Caco-2 (cell line): ENCODE data around the gene RBM17. TPM values are rescaled to one million over a fixed set of nuclear protein-coding genes. Genes with fewer than 3 reads are reported as not detected.

Source experiments
- BruUV-seq: library from RNA; stranded (reverse); fragments of 400-500 nt; replicated peaks from 2 replicates; lab custom pipeline; 2021; lab: Mats Ljungman, UMichigan
- CTCF ChIA-PET: fragments of 300-600 bp; sonication (Branson Sonifier 250); formaldehyde crosslinking; loops from one replicate; lab custom pipeline; 2022; ENCODE audit warnings: antibody characterized with exemption; lab: Charles Lee
- POLR2A ChIA-PET: fragments of 300-600 bp; sonication (Branson Sonifier 250); formaldehyde crosslinking; loops from one replicate; lab custom pipeline; 2022; ENCODE audit warnings: antibody characterized with exemption; lab: Charles Lee
- DNase-seq, 2 experiments: peaks; one replicate each; pipeline versions ENCODE4 v3.0.0 to v3.0.0-alpha.2; 2020 to 2022
- H3K27me3 ChIP-seq: replicated peaks from 2 replicates; pipeline ENCODE4 v1.6.0; 2011; ENCODE audit warnings: low read length; ENCODE audit not compliant: control insufficient read depth, insufficient read depth
- H3K36me3 ChIP-seq: 2 replicates; pipeline ENCODE4 v1.5.1; 2011; ENCODE audit warnings: low read length; ENCODE audit not compliant: control insufficient read depth, insufficient read depth
- H3K4me1 ChIP-seq: fragments of 250-450 bp; sonication (Bioruptor Pico); 2 replicates; pipeline ENCODE4 v1.5.1; 2020; ENCODE audit warnings: mild to moderate bottlenecking
- H3K4me3 ChIP-seq: 2 replicates; pipeline ENCODE4 v1.5.1; 2011; ENCODE audit warnings: low read depth, mild to moderate bottlenecking, control low read depth, low read length
- H3K9me3 ChIP-seq: fragments of 250-450 bp; sonication (Bioruptor Pico); 2 replicates; pipeline ENCODE4 v1.5.1; 2020; ENCODE audit warnings: mild to moderate bottlenecking, moderate library complexity
- H3K27ac Mint-ChIP-seq: one replicate; pipeline ENCODE4 v1.8.0; 2022; ENCODE audit warnings: mixed read lengths; ENCODE audit not compliant: unreplicated experiment
- H3K27me3 Mint-ChIP-seq: one replicate; pipeline ENCODE4 v1.8.0; 2022; ENCODE audit warnings: mixed read lengths; ENCODE audit not compliant: insufficient read depth, unreplicated experiment
- H3K36me3 Mint-ChIP-seq: one replicate; pipeline ENCODE4 v1.8.0; 2022; ENCODE audit warnings: mild to moderate bottlenecking, mixed read lengths; ENCODE audit not compliant: insufficient read depth, unreplicated experiment
- H3K4me1 Mint-ChIP-seq: one replicate; pipeline ENCODE4 v1.8.0; 2022; ENCODE audit warnings: low read depth, mixed read lengths; ENCODE audit not compliant: unreplicated experiment
- H3K4me3 Mint-ChIP-seq: one replicate; pipeline ENCODE4 v1.8.0; 2022; ENCODE audit warnings: mild to moderate bottlenecking, moderate library complexity, mixed read lengths; ENCODE audit not compliant: unreplicated experiment
- H3K9me3 Mint-ChIP-seq: one replicate; pipeline ENCODE4 v1.8.0; 2022; ENCODE audit warnings: mixed read lengths; ENCODE audit not compliant: unreplicated experiment
- CTCF ChIP-seq, 2 experiments: fragments of 200-600 bp in 1 of 2; IDR thresholded peaks; 1 replicate in 1 of 2; 2 replicates in 1 of 2; pipeline versions ENCODE4 v1.5.1 to v1.8.0; 2011 to 2022; ENCODE audit warnings: antibody characterized with exemption in 1 of 2, control low read depth in 1 of 2, inconsistent platforms in 1 of 2, low read depth in 1 of 2, low read length in 1 of 2, mild to moderate bottlenecking in 1 of 2, moderate library complexity in 1 of 2; ENCODE audit not compliant: insufficient read depth in 1 of 2, severe bottlenecking in 1 of 2, unreplicated experiment in 1 of 2
- intact Hi-C: fragments of 100-400 bp; cut with micrococcal nuclease; formaldehyde crosslinking; loops from one replicate; pipeline ENCODE4 v1.10.0; 2022; ENCODE audit not compliant: unreplicated experiment
- total RNA-seq: library from RNA; stranded (reverse); gene quantifications from 2 replicates; pipeline ENCODE4 v1.2.3, GENCODE V29; 2022

Gene RBM17
- total RNA-seq, 1 experiment from 2014 or later: 290 TPM

- Histone ChIP-seq H3K27me3 (peaks cover 1% of the 10 kb centered on the region; the same call in 1 of the 2 replicates), H3K4me3 (no peak overlapping the region), H3K9me3 (no peaks in the 10 kb centered on the region), H3K36me3 (no peaks in the 10 kb centered on the region), H3K4me1 (no peaks in the 10 kb centered on the region)
- Mint-ChIP-seq H3K27ac (no peak overlapping the region), H3K27me3 (peaks cover 22% of the 10 kb centered on the region), H3K4me1 (no peaks in the 10 kb centered on the region), H3K9me3 (no peaks in the 10 kb centered on the region), H3K36me3 (no peaks in the 10 kb centered on the region), H3K4me3 (no peak overlapping the region)
- ChIA-PET POLR2A (no interaction called here), CTCF (interaction anchor here (0.9 kb wide), 1 partner anchor 18 kb away, joined by 3 read pairs; no protein-coding TSS in a partner anchor)
- no peak for TF ChIP-seq CTCF (IDR thresholded peaks at IDR 0.05; ENCODE audit: insufficient read depth in 1 of 2, low read depth in 1 of 2, low read length in 1 of 2, severe bottlenecking in 1 of 2, unreplicated experiment in 1 of 2)
- intact Hi-C loops: no loop called here
- no peak for DNase-seq
- no TSS peak for BruUV-seq
Observed at GRCh38 chr10:6068006-6068405, 20.8 kb upstream of the RBM17 start.

DNA sequence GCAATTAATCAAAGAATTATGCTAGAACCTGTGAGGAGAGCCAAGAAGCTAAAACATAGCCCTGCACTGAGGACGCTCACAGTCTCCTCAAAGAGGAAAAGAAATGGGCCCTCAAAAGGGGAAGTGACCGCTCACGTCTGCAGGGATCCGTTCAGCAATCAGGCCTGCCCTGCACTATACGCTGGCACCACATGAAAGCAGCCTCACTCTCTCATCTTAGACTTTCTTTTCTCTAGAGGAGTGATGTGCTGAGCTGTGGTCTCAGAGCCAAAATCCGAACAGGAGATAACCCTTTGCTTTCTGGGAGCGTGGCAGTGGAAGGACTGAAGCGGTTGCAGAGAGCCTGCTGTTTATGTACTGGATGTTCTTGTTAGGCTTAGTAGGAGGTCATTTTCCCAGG is 20.4 kb upstream of the RBM17 start:
- ChIA-PET CTCF (no interaction called here), POLR2A (no interaction called here)
- Histone ChIP-seq H3K4me1 (no peaks in the 10 kb centered on the region), H3K36me3 (no peaks in the 10 kb centered on the region), H3K27me3 (peaks cover 1% of the 10 kb centered on the region; the same call in 1 of the 2 replicates), H3K9me3 (no peaks in the 10 kb centered on the region), H3K4me3 (no peak overlapping the region)
- Mint-ChIP-seq H3K9me3 (no peaks in the 10 kb centered on the region), H3K36me3 (no peaks in the 10 kb centered on the region), H3K4me1 (no peaks in the 10 kb centered on the region), H3K4me3 (no peak overlapping the region), H3K27ac (no peak overlapping the region), H3K27me3 (peaks cover 25% of the 10 kb centered on the region)
- intact Hi-C loops: no loop called here
- TF ChIP-seq CTCF (IDR thresholded peaks at IDR 0.05; ENCODE audit: insufficient read depth in 1 of 2, low read depth in 1 of 2, low read length in 1 of 2, severe bottlenecking in 1 of 2, unreplicated experiment in 1 of 2): no peak
- no peak for DNase-seq
- no TSS peak for BruUV-seq

- POLR2A ChIA-PET: no interaction called here
- H3K9me3 Mint-ChIP-seq: no peaks in the 10 kb centered on the region
- CTCF ChIA-PET: no interaction called here
Observed at GRCh38 chr10:6069081-6069931, 19.5 kb upstream of the RBM17 start.

More at GRCh38 chr10:6069081-6069931, 19.5 kb upstream of the RBM17 start:
- no peak for TF ChIP-seq CTCF (IDR thresholded peaks at IDR 0.05; ENCODE audit: insufficient read depth in 1 of 2, low read depth in 1 of 2, low read length in 1 of 2, severe bottlenecking in 1 of 2, unreplicated experiment in 1 of 2)
- BruUV-seq: no TSS peak
- Histone ChIP-seq H3K4me3 (no peak overlapping the region), H3K4me1 (no peaks in the 10 kb centered on the region), H3K9me3 (no peaks in the 10 kb centered on the region; the same call in 1 of the 2 replicates), H3K27me3 (peaks cover 1% of the 10 kb centered on the region; the same call in 1 of the 2 replicates), H3K36me3 (no peaks in the 10 kb centered on the region)
- intact Hi-C loops: no loop called here
- no peak for DNase-seq
- peaks cover 31% of the 10 kb centered on the region for H3K27me3 Mint-ChIP-seq
- no peak overlapping the region for H3K27ac Mint-ChIP-seq
- H3K36me3 Mint-ChIP-seq: no peaks in the 10 kb centered on the region
- no peak overlapping the region for H3K4me3 Mint-ChIP-seq
- H3K4me1 Mint-ChIP-seq: no peaks in the 10 kb centered on the region
